Activated B cell treated with CpG ODN at 0.5 μM for 24 hours (primary cell): ENCODE measurements around the gene GTF3C5. TPM values are rescaled to one million over a fixed set of nuclear protein-coding genes. Genes with fewer than 3 reads are reported as not detected.

ENCODE experiments used
- ATAC-seq: fragments of 200-7000 bp; cut with Tn5 transposase; one replicate; pipeline ENCODE4 v1.10.0; 2021; ENCODE audit warnings: low read depth, mild to moderate bottlenecking, moderate library complexity
- CTCF ChIA-PET: fragments of 350-600 bp; sonication (Branson Sonifier 250); formaldehyde crosslinking; loops from one replicate; lab custom pipeline; 2021; ENCODE audit warnings: antibody characterized with exemption; lab: Charles Lee
- POLR2A ChIA-PET: fragments of 350-600 bp; sonication (Branson Sonifier 250); formaldehyde crosslinking; loops from one replicate; lab custom pipeline; 2021; ENCODE audit warnings: antibody characterized with exemption; lab: Charles Lee
- DNase-seq: peaks from one replicate; pipeline ENCODE4 v3.0.0; 2022
- H3K27ac Mint-ChIP-seq: one replicate; pipeline ENCODE4 v1.8.0; 2020; ENCODE audit warnings: mixed read lengths
- H3K27me3 Mint-ChIP-seq: one replicate; pipeline ENCODE4 v1.8.0; 2021; ENCODE audit warnings: mixed read lengths
- H3K36me3 Mint-ChIP-seq: one replicate; pipeline ENCODE4 v1.8.0; 2021; ENCODE audit warnings: low read depth, mixed read lengths
- H3K4me1 Mint-ChIP-seq: one replicate; pipeline ENCODE4 v1.8.0; 2021; ENCODE audit warnings: mixed read lengths
- H3K4me3 Mint-ChIP-seq: one replicate; pipeline ENCODE4 v1.8.0; 2020; ENCODE audit warnings: mild to moderate bottlenecking, mixed read lengths
- H3K9me3 Mint-ChIP-seq: one replicate; pipeline ENCODE4 v1.8.0; 2020; ENCODE audit warnings: mixed read lengths
- intact Hi-C: fragments of 100-400 bp; cut with micrococcal nuclease; formaldehyde crosslinking; loops from one replicate; pipeline ENCODE4 v1.15.1; 2024
- total RNA-seq: library from RNA; stranded (reverse); gene quantifications from 2 replicates; pipeline ENCODE4 v1.2.3, GENCODE V29; 2022
- TF ChIP-seq, protein P1 (sequence below): fragments of 200-600 bp; IDR thresholded peaks from one replicate; pipeline ENCODE4 v1.8.0; 2022; ENCODE audit warnings: antibody characterized with exemption, mild to moderate bottlenecking

Gene GTF3C5
- total RNA-seq, 1 donor from 2014 or later: 56.6 TPM

DNA sequence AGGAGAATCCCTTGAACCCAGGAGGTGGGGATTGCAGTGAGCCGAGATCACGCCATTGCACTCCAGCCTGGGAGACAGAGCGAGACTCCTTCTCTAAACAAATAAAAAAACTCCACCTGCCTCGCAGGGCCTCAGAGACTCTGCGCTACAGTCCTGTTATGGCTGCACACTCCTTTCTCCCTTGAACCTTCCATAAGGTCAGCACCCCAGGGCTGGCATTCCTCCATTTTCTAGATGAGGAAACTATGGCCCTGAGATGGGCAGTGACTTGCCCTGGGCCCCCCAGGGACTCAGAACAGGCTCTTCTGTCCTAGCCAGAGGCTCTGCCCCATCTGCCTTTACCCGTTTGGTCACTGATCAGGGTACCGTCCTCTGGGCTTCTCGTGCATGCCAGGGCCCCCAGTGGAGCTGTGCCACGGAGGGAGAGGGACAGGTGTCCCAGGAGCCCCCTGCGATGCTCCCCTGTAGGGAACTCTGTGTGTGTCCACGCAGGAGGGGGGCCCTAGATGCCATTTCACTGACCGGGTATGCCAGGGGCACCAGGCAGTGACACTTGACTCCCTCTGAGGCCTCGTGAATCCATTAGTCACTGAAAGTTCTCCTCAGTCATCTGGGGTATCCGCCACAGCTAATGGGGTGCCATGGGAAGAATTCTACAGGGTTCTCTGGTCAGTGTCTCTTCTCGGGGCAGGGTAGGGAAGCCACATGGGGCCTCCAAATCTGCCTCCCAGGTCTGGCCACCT is 74.1 kb downstream of the GTF3C5 start:
- TF ChIP-seq, protein P1, sequence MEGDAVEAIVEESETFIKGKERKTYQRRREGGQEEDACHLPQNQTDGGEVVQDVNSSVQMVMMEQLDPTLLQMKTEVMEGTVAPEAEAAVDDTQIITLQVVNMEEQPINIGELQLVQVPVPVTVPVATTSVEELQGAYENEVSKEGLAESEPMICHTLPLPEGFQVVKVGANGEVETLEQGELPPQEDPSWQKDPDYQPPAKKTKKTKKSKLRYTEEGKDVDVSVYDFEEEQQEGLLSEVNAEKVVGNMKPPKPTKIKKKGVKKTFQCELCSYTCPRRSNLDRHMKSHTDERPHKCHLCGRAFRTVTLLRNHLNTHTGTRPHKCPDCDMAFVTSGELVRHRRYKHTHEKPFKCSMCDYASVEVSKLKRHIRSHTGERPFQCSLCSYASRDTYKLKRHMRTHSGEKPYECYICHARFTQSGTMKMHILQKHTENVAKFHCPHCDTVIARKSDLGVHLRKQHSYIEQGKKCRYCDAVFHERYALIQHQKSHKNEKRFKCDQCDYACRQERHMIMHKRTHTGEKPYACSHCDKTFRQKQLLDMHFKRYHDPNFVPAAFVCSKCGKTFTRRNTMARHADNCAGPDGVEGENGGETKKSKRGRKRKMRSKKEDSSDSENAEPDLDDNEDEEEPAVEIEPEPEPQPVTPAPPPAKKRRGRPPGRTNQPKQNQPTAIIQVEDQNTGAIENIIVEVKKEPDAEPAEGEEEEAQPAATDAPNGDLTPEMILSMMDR: no peak
- Mint-ChIP-seq H3K27ac (no peak overlapping the region), H3K36me3 (peaks cover 68% of the 10 kb centered on the region), H3K27me3 (no peaks in the 10 kb centered on the region), H3K4me1 (no peaks in the 10 kb centered on the region), H3K4me3 (no peak overlapping the region), H3K9me3 (no peaks in the 10 kb centered on the region)
- no peak for DNase-seq
- intact Hi-C loops: loop anchor here (5.0 kb wide), 1 partner anchor 382 kb away; no protein-coding TSS in a partner anchor
- ATAC-seq: no peak
- POLR2A ChIA-PET: interaction anchor here (1.2 kb wide), 1 partner anchor 9 kb away, joined by 3 read pairs; no protein-coding TSS in a partner anchor
- CTCF ChIA-PET: interaction anchor here (1.1 to 22.0 kb wide), 2 partner anchors 10 to 41 kb away, joined by 4 to 369 read pairs; no protein-coding TSS in a partner anchor

DNA sequence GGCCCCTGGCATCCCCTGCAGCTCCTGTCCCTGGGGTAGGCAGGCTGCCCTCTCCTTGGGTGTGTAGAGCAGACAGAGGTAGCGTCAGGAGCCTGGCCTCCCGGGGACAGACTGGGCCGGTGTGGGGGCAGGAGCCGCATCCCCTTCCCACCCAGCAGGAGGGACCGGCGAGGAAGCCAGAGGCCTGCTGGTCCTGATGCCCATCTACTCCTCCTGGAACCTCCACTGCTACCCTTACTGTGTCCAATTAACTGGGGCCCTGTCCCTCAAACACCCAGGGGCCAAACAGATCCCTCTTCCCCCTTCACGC is 74.6 kb downstream of the GTF3C5 start:
- H3K4me3 Mint-ChIP-seq: no peak overlapping the region
- no peak overlapping the region for H3K27ac Mint-ChIP-seq
- POLR2A ChIA-PET: interaction anchor here (1.2 kb wide), 1 partner anchor 9 kb away, joined by 3 read pairs; no protein-coding TSS in a partner anchor
- no peak for DNase-seq
- H3K9me3 Mint-ChIP-seq: no peaks in the 10 kb centered on the region
- intact Hi-C loops: no loop called here
- peaks cover 68% of the 10 kb centered on the region for H3K36me3 Mint-ChIP-seq
- no peaks in the 10 kb centered on the region for H3K4me1 Mint-ChIP-seq
- H3K27me3 Mint-ChIP-seq: no peaks in the 10 kb centered on the region
- TF ChIP-seq, protein P1: no peak
- ATAC-seq: no peak
- CTCF ChIA-PET: interaction anchor here (22.0 kb wide), 1 partner anchor 41 kb away, joined by 369 read pairs; no protein-coding TSS in a partner anchor

DNA sequence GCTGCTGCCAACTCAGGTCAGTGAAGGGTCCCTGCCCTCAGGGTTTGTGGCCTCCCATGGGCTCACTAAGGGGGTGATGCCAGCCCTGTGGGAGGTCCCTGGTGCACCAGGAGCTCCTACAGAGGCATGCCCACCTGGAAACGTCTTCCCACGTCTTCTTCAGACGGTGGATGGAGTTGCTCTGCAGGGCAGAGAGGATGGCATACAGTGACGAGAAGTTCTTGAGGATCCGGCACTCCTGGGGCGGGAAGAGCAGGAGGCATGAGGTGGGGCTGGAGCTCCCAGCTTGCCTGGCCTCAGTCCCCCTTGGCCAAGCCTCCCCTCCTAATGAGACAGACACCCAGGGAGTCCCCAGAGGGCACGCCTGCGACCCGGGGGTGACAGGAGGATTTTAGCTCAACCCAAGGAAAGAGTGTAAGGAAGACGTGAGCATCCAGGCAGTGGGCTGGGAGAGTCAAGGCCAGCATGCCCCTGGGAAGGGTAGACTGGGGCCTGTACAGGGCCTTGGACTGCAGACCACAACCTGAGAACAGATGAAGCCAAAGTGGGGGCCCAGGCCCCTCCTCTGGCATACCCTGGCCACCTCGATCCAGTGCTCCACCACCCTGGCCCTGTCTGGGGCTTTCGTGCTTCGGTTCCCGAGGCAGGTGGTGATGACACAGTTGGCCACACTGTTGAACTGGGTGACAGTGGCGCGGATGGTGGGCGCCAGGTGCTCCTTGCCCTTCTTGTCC is 75.9 kb downstream of the GTF3C5 start:
- no peak for ATAC-seq
- no peak for DNase-seq
- peaks cover 57% of the 10 kb centered on the region for H3K36me3 Mint-ChIP-seq

DNA sequence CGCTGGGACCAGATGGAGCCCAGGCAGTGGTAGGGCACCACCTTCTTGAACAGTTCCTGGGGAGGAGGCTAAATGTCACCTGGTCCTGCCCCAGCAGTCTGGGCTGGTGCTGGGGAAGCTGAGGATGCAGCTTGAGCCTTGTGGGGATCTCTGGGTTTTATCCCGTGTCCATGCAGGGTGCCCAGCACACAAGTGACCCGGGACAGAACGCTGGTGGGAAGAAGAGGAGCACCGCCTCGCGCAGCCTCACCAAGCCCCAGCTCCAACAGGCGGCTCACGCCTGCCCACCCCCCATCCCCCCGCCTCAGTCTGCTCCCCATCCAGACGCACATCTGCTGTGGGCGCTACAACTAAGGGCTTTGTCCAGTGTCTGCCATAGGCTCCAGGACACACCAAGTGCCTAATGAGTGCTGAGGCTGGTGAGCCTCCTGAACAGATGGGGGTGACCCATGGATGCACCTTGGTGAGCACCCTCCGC is 76.5 kb downstream of the GTF3C5 start:
- ATAC-seq: no peak
- DNase-seq: no peak

More for the DNA sequence above, 75.9 kb downstream of the GTF3C5 start:
- Mint-ChIP-seq H3K27ac (no peak overlapping the region), H3K27me3 (no peaks in the 10 kb centered on the region), H3K4me3 (no peak overlapping the region), H3K9me3 (no peaks in the 10 kb centered on the region), H3K4me1 (peaks cover 2% of the 10 kb centered on the region)
- ChIA-PET CTCF (interaction anchor here (22.0 kb wide), 1 partner anchor 39 kb away, joined by 369 read pairs; no protein-coding TSS in a partner anchor), POLR2A (interaction anchor here (0.8 to 1.2 kb wide), 2 partner anchors 8 to 37 kb away, joined by 3 to 4 read pairs; no protein-coding TSS in a partner anchor)
- intact Hi-C loops: no loop called here
- TF ChIP-seq, protein P1: no peak

More for the DNA sequence above, 76.5 kb downstream of the GTF3C5 start:
- H3K27ac Mint-ChIP-seq: no peak overlapping the region
- intact Hi-C loops: no loop called here
- CTCF ChIA-PET: interaction anchor here (22.0 kb wide), 1 partner anchor 39 kb away, joined by 369 read pairs; no protein-coding TSS in a partner anchor
- H3K4me3 Mint-ChIP-seq: no peak overlapping the region
- peaks cover 53% of the 10 kb centered on the region for H3K36me3 Mint-ChIP-seq
- TF ChIP-seq, protein P1: no peak
- H3K4me1 Mint-ChIP-seq: peaks cover 8% of the 10 kb centered on the region
- POLR2A ChIA-PET: no interaction called here
- H3K27me3 Mint-ChIP-seq: no peaks in the 10 kb centered on the region
- H3K9me3 Mint-ChIP-seq: no peaks in the 10 kb centered on the region

Other genes starting within 250 kb of the GTF3C5 start
- gene AK8, start 152.7 kb upstream of the GTF3C5 start, total RNA-seq: 0.93 and 1.0 TPM in 2 replicates
- 1.2 and 1.6 TPM in 2 replicates for gene SPACA9, start 152.1 kb upstream of the GTF3C5 start, total RNA-seq
- 51.7 and 61.4 TPM in 2 replicates for gene TSC1, start 86.4 kb upstream of the GTF3C5 start, total RNA-seq
- gene GFI1B, start 52.3 kb upstream of the GTF3C5 start, total RNA-seq: 0.07 and 0.38 TPM in 2 replicates
- 0.49 and 0.64 TPM in 2 replicates for gene CEL, start 31.0 kb downstream of the GTF3C5 start, total RNA-seq
- gene RALGDS, start 90.2 kb downstream of the GTF3C5 start, total RNA-seq: 21.2 and 29.2 TPM in 2 replicates
- 42.2 and 49.5 TPM in 2 replicates for gene GBGT1, start 132.9 kb downstream of the GTF3C5 start, total RNA-seq
- gene OBP2B, start 178.3 kb downstream of the GTF3C5 start, total RNA-seq: not detected in 2 replicates
- not detected in 2 replicates for gene ABO, start 244.2 kb downstream of the GTF3C5 start, total RNA-seq